HG03439 (cell line): ENCODE results near the gene MACF1.

Experiments
- ATAC-seq: cut with Tn5 transposase; IDR thresholded peaks from one replicate; pipeline ENCODE4 v1.9.1; 2021; ENCODE audit warnings: mild to moderate bottlenecking, moderate library complexity; ENCODE audit not compliant: unreplicated experiment

The MACF1 gene

DNA sequence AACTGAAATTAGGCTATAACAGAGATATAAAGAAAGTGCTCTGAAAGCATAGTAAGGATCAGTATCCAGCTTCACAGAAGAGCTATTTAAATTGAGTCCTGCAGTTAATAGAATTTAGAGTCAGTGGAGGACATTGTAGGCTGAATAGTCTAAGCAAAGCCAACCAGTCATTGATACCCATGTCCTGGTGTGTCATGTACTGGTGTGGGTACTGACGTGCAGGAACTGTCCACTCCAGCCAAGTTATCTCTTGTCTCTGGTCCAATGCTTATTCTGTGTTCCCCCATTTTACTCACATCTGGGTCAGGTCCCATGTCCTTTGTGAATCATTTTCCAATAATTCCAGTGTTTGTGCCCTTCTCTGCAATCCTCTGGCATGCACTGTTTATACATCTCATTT lies 90.0 kb downstream of the MACF1 start:
- ATAC-seq = no peak

DNA sequence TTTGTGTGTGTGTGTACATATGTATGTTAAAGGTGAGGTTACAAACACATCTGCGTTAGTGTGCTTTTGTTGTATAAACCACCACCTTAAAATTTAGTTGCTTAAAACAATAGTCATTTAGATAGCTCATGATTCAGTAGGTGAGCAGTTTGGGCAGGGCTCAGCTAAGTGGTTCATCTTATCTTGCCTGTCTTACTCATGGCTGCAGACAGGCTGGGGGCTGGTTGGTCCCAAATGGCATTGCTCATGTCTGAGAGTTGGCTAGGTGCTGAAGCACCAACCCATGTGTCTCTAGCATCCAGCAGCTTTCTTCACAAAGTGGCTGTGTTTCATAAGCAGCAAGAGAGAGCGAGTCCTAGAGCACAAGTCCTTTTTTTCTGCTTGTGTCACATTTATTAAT lies 91.4 kb downstream of the MACF1 start:
- no peak for ATAC-seq

DNA sequence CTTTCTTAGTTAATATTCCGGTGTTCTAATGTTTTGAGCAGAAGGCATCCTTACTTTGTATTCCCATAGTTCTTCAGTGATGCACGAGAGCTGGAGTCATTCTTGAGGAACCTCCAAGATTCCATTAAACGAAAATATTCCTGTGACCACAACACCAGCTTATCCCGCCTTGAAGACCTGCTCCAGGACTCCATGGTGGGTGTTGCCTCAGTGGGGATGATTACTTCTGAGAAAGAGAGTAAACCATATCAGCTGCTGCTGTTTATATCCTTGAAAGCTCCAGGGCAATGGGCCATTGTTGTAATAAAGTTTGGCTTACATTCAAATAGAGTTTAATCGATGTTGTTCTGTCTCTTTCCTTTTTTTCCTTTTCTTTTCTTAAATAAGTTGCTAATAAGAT lies 93.1 kb downstream of the MACF1 start:
- ATAC-seq = no peak

DNA sequence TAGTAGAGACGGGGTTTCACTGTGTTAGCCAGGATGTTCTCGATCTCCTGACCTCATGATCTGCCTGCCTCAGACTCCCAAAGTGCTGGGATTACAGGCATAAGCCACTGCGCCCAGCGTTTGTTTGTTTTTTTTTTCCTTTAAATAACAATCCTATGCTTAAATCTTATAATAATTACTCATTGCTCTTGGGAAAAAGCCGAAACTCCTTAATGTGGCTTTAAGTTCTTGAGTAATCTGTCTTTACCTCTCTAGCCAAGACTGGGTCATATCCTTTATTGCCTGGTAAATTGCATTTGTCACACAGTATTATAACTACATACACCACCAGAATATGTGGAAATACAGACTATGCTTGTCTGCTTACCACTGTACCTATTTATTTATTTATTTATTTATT lies 97.1 kb downstream of the MACF1 start:
- no peak for ATAC-seq

DNA sequence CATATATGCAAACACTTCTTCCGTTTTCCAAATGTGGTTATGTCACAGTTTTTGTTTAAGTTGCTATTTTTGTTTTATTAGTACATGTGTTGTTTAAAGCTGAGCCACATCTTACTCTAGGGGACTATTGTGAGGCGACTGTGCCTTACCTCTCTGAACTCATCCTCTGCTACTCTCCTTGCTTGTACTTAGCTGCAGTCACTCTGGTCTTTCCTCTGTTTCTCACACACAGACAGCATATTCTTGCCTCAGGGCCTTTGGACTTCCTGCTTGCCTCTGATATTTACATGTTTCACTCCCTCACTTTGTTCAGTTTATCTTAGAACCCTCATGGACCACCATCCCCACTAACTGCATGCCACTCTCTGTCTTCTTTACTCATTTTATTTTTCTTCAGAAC lies 101.1 kb downstream of the MACF1 start:
- no peak for ATAC-seq

DNA sequence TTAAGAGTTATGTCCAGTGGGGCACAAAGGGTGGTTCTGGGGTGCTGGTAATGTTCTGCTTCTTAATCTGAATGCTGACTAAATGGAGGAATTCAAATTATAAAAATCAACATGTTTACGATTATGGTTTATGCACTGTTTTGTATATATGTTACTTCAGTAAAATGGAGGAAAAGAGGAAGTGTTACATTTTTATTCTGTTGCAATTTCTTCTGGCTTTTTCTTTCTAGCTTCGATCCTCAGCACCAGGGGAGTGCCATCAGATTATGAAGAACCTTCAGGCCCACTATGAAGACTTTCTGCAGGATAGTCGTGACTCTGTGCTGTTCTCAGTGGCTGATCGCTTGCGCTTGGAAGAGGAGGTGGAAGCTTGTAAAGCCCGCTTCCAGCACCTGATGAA lies 105.5 kb downstream of the MACF1 start:
- no peak for ATAC-seq

DNA sequence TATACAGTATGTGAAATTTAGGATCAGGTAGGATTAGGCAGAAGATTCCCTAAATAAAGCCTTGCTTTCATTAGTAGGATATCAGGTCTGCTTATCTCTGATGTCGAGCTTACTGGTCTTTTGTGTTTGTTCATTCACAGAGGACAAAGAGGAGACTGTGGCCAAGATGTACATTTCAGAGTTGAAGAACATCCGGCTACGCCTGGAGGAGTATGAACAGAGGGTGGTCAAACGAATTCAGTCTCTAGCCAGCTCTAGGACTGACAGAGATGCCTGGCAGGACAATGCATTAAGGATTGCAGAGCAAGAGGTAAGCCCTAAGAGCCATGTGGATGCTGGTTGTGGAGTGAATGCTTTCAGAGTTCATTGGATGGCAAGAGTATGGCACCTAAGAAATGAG lies 106.2 kb downstream of the MACF1 start:
- no peak for ATAC-seq

DNA sequence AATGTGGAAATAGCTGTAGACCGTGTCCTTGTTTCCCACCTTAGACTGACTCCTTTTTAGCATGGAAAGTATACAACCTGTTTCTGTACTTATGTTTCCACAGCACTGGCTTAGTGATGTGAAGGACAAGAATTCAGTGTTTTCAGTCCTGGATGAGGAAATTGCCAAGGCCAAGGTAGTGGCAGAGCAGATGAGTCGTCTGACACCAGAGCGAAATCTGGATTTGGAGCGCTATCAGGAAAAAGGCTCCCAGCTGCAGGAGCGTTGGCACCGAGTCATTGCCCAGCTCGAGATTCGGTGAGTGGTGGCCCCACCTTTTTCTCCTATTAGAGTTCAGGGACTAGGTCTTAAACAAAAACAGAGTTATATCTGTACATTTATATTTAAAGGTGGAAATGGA lies 112.6 kb downstream of the MACF1 start:
- no peak for ATAC-seq

DNA sequence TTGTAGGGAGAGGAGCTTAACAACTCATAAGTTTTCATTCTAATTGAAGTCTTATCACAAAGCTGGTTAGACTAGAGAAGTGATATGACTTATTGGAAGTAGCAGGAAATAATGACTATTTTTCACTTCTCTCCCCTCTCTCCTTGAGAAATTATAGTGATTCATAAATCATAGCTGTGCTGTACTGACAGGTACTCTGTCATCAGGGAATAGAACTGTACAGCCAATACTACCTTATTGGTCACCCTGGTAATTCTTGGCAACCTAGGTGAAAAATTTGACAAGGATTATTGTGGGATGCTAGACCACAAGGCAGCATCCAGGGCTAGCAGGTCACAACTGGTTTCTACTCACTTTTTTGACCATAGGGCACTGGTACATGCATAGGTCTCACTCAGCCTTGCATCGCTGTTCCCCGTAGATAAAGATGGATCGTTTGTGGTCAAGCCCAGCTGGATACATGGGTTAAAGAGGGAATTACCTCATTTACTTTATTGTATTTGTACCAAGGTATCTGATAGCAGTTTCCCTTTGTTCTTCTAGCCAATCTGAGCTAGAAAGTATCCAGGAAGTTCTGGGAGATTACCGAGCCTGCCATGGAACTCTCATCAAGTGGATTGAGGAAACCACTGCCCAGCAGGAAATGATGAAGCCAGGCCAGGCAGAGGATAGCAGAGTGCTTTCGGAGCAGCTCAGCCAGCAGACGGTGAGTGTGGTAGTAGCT lies 113.6 kb downstream of the MACF1 start:
- no peak for ATAC-seq

DNA sequence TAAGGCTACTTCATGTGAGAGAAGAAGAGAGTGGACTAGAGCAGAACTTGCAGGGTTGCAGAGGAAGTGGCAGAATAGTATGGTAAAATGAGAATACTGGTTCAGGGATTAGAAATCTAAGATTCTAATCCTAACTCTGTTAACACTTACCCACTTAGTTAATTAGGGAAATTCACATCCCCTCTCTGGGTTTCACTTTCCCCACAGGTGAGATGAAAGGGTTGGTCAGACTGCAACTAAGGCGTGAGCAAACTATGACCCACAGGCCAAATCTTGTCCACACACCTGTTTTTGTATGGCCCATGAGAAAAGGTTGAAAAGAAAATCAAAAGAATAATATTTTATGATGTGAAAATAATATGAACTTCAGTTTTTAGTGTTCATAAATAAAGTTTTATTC lies 117.5 kb downstream of the MACF1 start:
- no peak for ATAC-seq

DNA sequence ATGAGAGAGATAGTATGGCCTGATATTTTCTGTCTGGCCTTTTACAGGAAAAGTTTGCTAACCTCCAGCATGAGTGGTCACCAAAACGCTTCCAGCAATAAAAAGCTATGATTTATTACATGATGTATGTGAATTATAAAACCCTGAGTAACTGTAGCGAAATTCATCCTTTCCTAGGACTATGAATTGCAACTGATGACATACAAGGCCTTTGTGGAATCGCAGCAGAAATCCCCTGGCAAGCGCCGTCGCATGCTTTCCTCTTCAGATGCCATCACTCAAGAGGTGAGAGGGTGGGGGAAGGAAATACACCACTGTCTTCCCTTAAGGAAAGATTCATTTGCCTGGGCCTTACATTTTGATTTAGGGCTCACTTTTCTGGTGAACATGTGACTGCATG lies 117.9 kb downstream of the MACF1 start:
- no peak for ATAC-seq

DNA sequence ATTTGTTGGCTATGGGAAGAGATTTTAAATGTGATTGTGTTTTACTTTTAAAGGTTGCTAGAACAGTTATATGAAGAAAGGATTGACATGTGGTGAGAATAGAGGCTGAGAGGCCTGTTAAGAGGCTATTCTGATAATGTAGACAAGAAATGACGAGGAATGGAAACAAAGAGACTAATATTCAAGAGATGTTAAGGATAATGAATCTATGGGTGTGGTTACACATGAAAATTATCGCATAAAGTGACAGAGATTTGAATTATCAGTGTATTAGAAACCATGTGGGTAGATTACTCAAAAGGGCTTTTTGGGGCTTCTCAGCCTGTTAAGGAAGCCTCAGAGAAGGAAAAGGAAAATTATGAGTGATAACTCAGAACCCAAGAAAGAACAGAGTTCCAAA lies 120.4 kb downstream of the MACF1 start:
- no peak for ATAC-seq

DNA sequence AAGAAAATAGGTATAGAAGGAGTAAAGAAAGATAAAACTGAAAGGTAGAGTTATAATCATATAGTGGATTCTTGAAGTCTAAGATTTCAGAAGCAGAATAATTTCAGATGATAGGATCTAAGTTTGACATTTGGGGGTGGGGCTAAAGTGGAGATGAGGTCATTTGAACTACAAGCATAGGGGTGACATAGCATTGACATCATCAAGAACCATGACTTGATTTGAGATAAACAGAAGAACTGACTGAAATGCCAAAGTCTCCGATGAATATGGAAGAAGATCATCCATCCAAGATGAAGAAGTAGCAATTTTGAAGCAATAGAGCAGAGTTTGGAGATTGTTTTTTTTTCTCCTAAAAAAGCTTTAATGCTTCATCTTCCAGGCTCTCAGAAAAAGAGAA lies 122.3 kb downstream of the MACF1 start:
- no peak for ATAC-seq

DNA sequence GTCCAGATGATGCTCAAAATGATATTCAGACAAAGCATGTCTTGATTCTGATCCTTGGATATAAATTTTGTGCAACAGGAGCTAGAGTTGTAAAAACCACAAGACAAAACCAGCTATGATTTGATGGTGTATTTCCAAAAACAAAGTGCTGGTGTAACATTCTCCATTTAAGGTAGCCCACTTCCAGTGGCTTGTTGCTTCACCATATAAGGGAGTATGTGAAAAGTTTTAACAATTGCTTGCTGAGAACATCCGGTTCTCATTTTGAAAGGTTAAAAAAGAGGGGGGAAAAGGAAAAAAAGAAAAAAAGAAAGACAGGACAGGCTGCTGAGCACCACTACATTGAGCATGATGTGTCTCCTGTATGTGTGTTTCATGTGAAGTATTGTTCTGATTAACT lies 123.6 kb downstream of the MACF1 start:
- ATAC-seq = no peak

DNA sequence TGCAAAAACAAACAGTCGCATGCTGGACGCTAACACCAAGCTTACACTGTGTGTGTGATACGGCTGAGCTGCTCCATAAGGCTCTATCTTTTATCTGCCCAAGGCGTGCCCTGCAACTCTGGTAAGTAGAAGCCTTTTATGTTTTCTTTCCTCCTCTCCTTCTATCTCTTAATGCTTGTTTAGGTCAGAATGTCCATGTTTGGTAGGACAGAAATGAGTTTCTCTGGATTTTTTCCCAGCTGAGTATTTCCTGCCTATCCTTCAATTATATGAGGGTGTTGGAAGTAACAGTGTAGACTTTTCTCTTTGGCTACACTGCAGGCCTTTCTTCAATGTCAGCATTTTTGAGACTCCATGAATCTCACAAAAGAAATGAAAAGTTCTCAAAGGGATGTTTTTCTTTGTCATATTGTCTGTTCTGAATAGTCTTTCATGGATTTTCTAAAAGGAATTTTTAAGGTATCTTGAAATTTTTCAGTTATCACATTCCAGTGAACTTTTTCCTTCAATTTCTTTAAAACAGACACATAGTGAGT lies 124.2 kb downstream of the MACF1 start:
- no peak for ATAC-seq

DNA sequence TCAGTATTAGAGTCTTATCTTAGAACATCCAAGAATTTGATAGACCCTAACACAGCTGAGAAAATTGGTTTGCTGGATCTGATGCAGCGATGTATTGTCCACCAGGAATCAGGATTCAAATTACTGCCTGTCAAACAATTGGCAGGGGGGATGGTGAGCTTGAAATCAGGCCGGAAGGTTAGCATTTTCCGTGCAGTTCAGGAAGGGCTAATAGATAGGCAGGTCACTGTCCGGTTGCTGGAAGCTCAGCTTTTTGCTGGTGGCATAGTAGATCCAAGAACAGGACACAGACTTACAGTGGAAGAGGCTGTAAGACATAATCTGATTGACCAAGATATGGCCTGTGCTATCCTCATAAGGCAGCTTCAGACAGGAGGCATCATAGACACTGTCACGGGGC lies 127.2 kb downstream of the MACF1 start:
- ATAC-seq = no peak

DNA sequence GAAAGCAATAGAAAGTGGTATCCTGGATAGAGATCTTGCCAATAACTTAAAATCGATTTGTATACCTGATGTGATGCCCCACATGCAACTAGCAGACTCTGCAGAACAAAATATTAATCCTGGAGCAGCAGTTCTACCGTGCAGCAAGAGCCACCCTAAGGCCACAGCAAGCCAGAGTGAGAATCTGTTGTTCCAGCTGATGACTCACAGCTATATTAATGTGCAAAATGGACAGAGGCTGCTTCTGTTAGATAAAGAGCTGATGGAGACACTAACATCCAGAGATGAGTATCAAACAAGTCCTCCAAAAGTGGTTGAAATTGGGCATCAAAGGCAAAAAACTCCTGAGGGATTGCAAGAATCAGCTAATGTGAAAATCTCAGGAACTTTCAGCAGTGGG lies 127.8 kb downstream of the MACF1 start:
- no peak for ATAC-seq

DNA sequence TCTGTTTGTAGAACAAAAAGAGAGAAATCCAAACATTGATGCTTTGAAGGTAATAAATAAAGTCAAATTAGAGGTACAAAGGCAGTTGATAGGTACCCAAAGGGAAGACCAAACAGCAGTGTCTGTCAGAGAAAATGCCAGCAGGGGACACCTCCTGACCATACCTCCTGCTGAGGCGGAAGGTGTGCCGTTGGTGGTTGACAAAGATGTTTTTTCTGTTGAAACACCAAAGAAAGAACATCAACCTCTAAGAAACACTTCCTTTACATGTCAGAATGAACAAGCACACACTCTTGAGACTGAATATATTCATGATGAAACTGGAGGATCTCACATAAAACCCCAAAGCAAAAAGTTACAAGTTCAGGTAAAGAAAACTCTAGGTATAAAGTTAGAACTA lies 128.3 kb downstream of the MACF1 start:
- ATAC-seq = no peak

DNA sequence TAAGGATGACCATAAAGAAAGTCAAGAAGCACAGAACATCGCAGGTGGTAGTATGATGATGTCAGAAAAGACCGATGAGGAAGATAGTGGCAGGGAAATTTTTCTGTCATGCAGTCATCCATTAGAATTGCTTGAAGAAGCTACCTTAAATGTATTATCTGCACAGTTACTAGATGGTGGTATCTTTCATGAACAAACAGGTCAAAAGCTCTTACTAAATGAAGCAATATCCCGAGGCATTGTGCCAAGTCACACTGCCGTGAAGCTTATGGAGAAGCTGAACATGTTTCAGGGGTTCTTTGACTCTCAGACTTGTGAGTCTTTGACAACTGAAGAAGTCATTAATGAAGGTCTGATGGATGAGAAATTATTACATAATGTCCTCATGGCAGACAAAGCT lies 128.8 kb downstream of the MACF1 start:
- no peak for ATAC-seq

DNA sequence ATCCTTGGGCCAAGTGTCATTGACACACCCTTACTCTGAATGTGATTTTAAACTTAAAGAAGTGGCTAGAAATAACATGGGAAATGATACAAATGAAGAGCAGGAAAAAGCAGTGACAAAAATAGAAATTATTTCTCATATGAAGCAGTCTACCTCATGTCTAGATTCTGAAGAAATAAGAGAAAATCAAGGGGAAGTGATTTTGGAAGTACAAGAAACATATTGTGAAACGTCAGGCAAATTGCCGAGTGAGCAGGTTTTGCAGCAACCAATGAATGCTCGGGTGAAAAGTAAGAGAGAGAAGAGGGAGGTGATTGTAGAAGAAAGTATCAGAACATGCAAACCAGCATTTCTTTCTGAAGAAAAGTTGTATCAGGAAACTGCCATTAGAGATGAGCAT lies 130.7 kb downstream of the MACF1 start:
- no peak for ATAC-seq

DNA sequence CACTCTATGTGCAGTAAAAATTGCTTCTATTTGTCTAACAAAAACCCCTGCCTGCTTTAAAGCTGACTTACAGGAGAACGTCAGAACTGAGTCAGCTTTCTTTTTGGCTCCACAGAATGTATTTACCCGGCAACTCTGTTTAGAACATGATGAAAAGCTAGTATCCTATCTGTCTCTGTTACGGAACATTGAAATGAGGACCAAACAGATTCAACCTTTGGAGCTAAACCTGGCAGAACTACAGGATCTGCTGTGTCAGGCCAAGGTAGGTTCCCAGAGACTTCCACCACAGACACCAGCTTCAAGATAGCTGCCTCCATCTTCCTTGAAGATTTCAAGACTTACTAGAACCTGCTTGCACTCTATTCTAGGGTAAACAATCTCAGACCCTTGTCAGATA lies 132.6 kb downstream of the MACF1 start:
- ATAC-seq = no peak

DNA sequence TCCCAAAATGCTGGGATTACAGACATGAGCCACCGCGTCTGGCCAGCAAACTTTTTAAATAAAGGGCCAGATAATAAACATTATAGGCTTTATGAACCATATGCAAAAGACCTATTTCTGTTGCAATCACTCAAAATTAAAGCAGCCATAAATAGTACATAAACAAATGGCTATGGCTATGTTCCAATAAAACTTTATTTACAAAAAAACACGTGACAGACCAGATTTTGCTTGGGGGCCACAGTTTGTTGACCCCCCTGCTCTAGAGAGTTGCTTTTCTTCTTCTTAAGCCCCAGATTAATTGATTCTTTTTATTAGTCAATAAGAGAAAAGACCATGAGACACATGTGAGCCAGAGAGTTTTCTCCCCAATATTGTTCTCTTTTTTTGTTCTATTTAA lies 138.3 kb downstream of the MACF1 start:
- ATAC-seq = no peak
